Upper lobe of left lung (tissue), 4 donors: ENCODE results near the gene PRRC2B.

Experiments
- CTCF ChIP-seq, 6 experiments: fragments of 450-650 bp in 4 of 6; fragments of 200-600 bp in 2 of 6; sonication (generic) in 2 of 6; IDR thresholded peaks; one replicate each; pipeline ENCODE4 v1.5.1; 2016 to 2019; ENCODE audit warnings: antibody characterized with exemption in 6 of 6
- EP300 ChIP-seq, 4 donors: sonication (generic); formaldehyde crosslinking; IDR thresholded peaks; one replicate each; pipeline ENCODE4 v1.5.1; 2017; ENCODE audit warnings: antibody characterized with exemption in 4 of 4, control low read depth in 2 of 4

DNA sequence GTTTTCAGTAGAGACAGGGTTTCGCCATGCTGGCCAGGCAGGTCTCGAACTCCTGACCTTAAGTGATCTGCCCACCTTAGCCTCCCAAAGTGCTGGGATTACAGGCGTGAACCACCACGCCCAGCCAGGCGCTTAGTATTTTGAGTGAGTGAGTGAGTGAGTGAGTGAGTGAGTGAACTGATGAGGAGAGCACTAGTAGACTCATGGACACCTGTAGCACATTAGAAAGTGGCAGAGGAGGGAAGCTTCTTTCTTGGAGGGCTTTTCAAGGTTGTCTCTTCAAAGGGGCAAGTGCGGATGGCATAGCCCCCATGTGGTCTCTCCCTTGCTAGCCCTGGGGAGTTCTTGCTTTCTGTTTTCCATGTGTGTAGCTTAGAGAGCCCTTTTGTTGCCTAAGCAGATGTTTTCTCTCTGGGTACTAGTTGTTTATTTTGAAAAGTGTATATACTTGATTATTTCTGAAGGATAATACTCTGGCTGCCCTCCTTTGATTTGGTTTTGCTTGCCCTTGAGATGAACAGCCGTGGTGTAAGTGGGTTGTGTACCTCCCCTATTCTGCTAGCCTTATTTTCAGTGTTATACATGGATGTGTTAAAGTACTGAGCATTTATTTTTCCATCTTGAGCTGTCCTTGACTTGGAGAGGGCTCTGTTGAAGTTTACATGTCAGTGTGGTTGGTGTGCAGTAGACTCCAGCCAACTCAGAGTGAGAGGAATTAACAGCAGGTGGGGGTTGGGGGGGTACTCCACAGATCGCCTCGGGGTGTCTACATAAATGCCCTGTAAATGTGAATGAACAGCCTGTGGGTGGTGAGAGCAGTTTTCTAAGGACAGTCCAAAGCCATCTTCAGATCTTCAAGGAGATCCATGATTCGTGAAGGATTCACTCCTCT, 35.5 kb downstream of the PRRC2B start:
- TF ChIP-seq CTCF (IDR thresholded peaks at IDR 0.05) (no peak), EP300 (IDR thresholded peaks at IDR 0.05) (no peak)
